Mesenteric fat pad (tissue), 1 donor: Measurements from ENCODE around the gene NME5. TPM values are rescaled to one million over a fixed set of nuclear protein-coding genes. Genes with fewer than 3 reads are reported as not detected.
"Not testable (repeated sequence)": the region's sequence is repeated elsewhere in the genome, so short reads cannot be mapped to it uniquely, and the experiment has no call there.

ENCODE experiments used
- DNase-seq: peaks from one replicate; pipeline ENCODE4 v3.0.0-alpha.2; 2020; ENCODE audit warnings: low spot score
- long read RNA-seq: library from polyadenylated mRNA; unstranded; transcript quantifications from one replicate; pipeline ENCODE4 v2.0.0, GENCODE V29; 2020
- total RNA-seq: library from RNA; stranded (reverse); fragmentation: NEBNext Ultra II Directional; extraction: Animal tissue kit (Norgen Biotek cat#: 25700); gene quantifications from one replicate; pipeline ENCODE4 v1.2.1, GENCODE V29; 2021
- donor health status: DM: yes; HTN: yes; CAD: no.

Gene NME5
- total RNA-seq = 0.71 TPM
- long read RNA-seq, partial matches to known transcripts = 0 of 2 reads
- long read RNA-seq, other reads (novel, unspliced or antisense) = 0 of 2 reads

- DNase-seq = no peak
Measured at GRCh38 chr5:138138949-138139780, at the start of gene NME5. NME5 (minus strand) TSS chr5:138139428; CDS start chr5:138138780, 648 bp downstream.

- DNase-seq = no peak
Measured at GRCh38 chr5:138188626-138189025, 49.4 kb upstream of the NME5 start.

- DNase-seq = no peak
Measured at GRCh38 chr5:138186002-138186447, 46.8 kb upstream of the NME5 start.

- no peak for DNase-seq
Measured at GRCh38 chr5:138182808-138183207, 43.6 kb upstream of the NME5 start.

- DNase-seq = no peak
Measured at GRCh38 chr5:138180841-138181240, 41.6 kb upstream of the NME5 start.

GRCh38 chr5:138180183-138180782 lies 41.1 kb upstream of the NME5 start:
- no peak for DNase-seq

GRCh38 chr5:138179277-138179857 lies 40.1 kb upstream of the NME5 start:
- no peak for DNase-seq

GRCh38 chr5:138178516-138179276 lies 39.5 kb upstream of the NME5 start, which contains the start of the genes BRD8 and KIF20A:
BRD8 (minus strand) TSS chr5:138178630; CDS start chr5:138178614, 16 bp downstream.
KIF20A (plus strand) TSS chr5:138179112; CDS start chr5:138179681, 569 bp downstream.
- peak; percentile 94 for DNase-seq

GRCh38 chr5:138177941-138178515 lies 38.8 kb upstream of the NME5 start:
- no peak for DNase-seq

- DNase-seq = no peak
Measured at GRCh38 chr5:138170299-138170698, 31.1 kb upstream of the NME5 start.

- DNase-seq = no peak
Measured at GRCh38 chr5:138169124-138169523, 29.9 kb upstream of the NME5 start.

- DNase-seq = no peak
Measured at GRCh38 chr5:138163721-138164120, 24.5 kb upstream of the NME5 start.

GRCh38 chr5:138160706-138161105 lies 21.5 kb upstream of the NME5 start:
- no peak for DNase-seq

GRCh38 chr5:138159666-138160065 lies 20.4 kb upstream of the NME5 start:
- no peak for DNase-seq

- DNase-seq = no peak
Measured at GRCh38 chr5:138157626-138158025, 18.4 kb upstream of the NME5 start.

- not testable (repeated sequence) for DNase-seq
Measured at GRCh38 chr5:138155977-138156376, 16.7 kb upstream of the NME5 start.

GRCh38 chr5:138149530-138149929 lies 10.3 kb upstream of the NME5 start:
- no peak for DNase-seq

- DNase-seq = no peak
Measured at GRCh38 chr5:138148811-138149210, 9.6 kb upstream of the NME5 start.

- not testable (repeated sequence) for DNase-seq
Measured at GRCh38 chr5:138143578-138143977, 4.3 kb upstream of the NME5 start.

GRCh38 chr5:138141734-138142133 lies 2.5 kb upstream of the NME5 start:
- no peak for DNase-seq

- DNase-seq = no peak
Measured at GRCh38 chr5:138140268-138140667, 1.0 kb upstream of the NME5 start.
